Psoas muscle (tissue), 8 donors: ENCODE results near the gene TBXAS1. TPM values are rescaled to one million over a fixed set of nuclear protein-coding genes. Genes with fewer than 3 reads are reported as not detected.

Source experiments
- ATAC-seq, 4 donors: fragments of 200-7000 bp; cut with Tn5 transposase; one replicate each; pipeline ENCODE4 v1.9.1; 2020; ENCODE audit warnings: moderate library complexity in 3 of 4, mild to moderate bottlenecking in 2 of 4
- DNase-seq, 2 donors: peaks; one replicate each; pipeline ENCODE4 v3.0.0-alpha.2; 2020
- H3K27ac ChIP-seq: fragments of 200-600 bp; one replicate; pipeline ENCODE4 v1.8.0; 2022
- H3K27me3 ChIP-seq, 3 donors: fragments of 200-600 bp in 1 of 3; one replicate each; pipeline versions ENCODE4 v1.6.1 to v1.8.0; 2013 to 2022; ENCODE audit warnings: low read length in 2 of 3, mild to moderate bottlenecking in 2 of 3, moderate library complexity in 1 of 3; ENCODE audit not compliant: insufficient read depth in 3 of 3
- H3K36me3 ChIP-seq, 2 donors: fragments of 200-600 bp in 1 of 2; one replicate each; pipeline versions ENCODE4 v1.6.1 to v1.8.0; 2013 to 2022; ENCODE audit warnings: low read depth in 1 of 2, mild to moderate bottlenecking in 1 of 2, moderate library complexity in 1 of 2; ENCODE audit not compliant: insufficient read depth in 1 of 2
- H3K4me1 ChIP-seq: fragments of 200-600 bp; one replicate; pipeline ENCODE4 v1.8.0; 2022
- H3K4me3 ChIP-seq: fragments of 200-600 bp; one replicate; pipeline ENCODE4 v1.8.0; 2022; ENCODE audit warnings: mild to moderate bottlenecking
- H3K9me3 ChIP-seq: fragments of 200-600 bp; one replicate; pipeline ENCODE4 v1.8.0; 2022
- CTCF ChIP-seq: fragments of 200-600 bp; IDR thresholded peaks from one replicate; pipeline ENCODE4 v1.8.0; 2022; ENCODE audit warnings: antibody characterized with exemption
- WGBS, 3 donors: extraction: QIAGEN DNeasy Blood & Tissue Kit; methylation state at CpG; one replicate each; pipeline versions ENCODE4 v1.1.6 to v1.1.7; 2013; 5-methylcytosine and 5-hydroxymethylcytosine counted together
- intact Hi-C, 2 donors: fragments of 100-400 bp; cut with DNase I; formaldehyde crosslinking; loops; one replicate each; pipeline versions ENCODE4 v1.11.0 to v1.14.2; 2022
- polyA plus RNA-seq, 3 donors: library from polyadenylated mRNA; stranded (reverse); fragments of 200-250 nt; gene quantifications; one replicate each; pipeline ENCODE4 v1.2.3, GENCODE V29; 2013
- total RNA-seq, 4 donors: library from RNA; stranded (reverse); fragmentation: NEBNext Ultra II Directional in 2 of 4; extraction: Animal tissue kit (Norgen Biotek cat#: 25700) in 2 of 4; gene quantifications; one replicate each; pipeline versions ENCODE4 v1.2.1 to v1.2.4, GENCODE V29; 2021 to 2023
- donor health status: healthy with polysubstance abuse.
- donor health status: DM: no; HTN: no; CAD: no; lungs with moderate emphysema.
- donor health status: Bipolar disorder and iron deficiency.
- donor health status: healthy.
- donor health status: DM: yes; HTN: yes; CAD: no.
- donor health status: DM: no; HTN: no; CAD: no.
- donor health status: DM: no; HTN: no; CAD: no.
- donor health status: DM: yes; HTN: yes; CAD: no.

TBXAS1 gene
- total and polyA plus RNA-seq, 7 donors = 0.90 to 2.9 (median 2.0) TPM

GRCh38 chr7:140031364-140031763 lies 202.3 kb downstream of the TBXAS1 start:
- Histone ChIP-seq H3K27ac (no peak overlapping the region), H3K9me3 (no peaks in the 10 kb centered on the region), H3K27me3 (no peaks in the 10 kb centered on the region), H3K4me1 (no peaks in the 10 kb centered on the region), H3K4me3 (no peak overlapping the region), H3K36me3 (peaks cover 0 to 28% of the 10 kb centered on the region in 2 donors)
- TF ChIP-seq CTCF = no peak
- 69 to 85% (median 81%) methylated on average over 1 of the region's 1 CpG for WGBS, 3 donors
- intact Hi-C loops = no loop called here
- ATAC-seq = no peak
- DNase-seq = no peak

GRCh38 chr7:140033036-140033435 lies 204.0 kb downstream of the TBXAS1 start:
- Histone ChIP-seq H3K27ac (no peak overlapping the region), H3K4me3 (no peak overlapping the region), H3K27me3 (no peaks in the 10 kb centered on the region), H3K4me1 (no peaks in the 10 kb centered on the region), H3K36me3 (peaks cover 0 to 23% of the 10 kb centered on the region in 2 donors), H3K9me3 (no peaks in the 10 kb centered on the region)
- ATAC-seq (no peak), DNase-seq (no peak)
- intact Hi-C loops = no loop called here
- 93 to 95% (median 94%) methylated on average over 8 of the region's 8 CpGs for WGBS, 3 donors
- TF ChIP-seq CTCF = no peak

GRCh38 chr7:140033779-140034363 lies 204.8 kb downstream of the TBXAS1 start:
- ATAC-seq = no peak
- intact Hi-C loops = no loop called here
- no peak for DNase-seq
- Histone ChIP-seq H3K4me3 (no peak overlapping the region), H3K4me1 (no peaks in the 10 kb centered on the region), H3K27me3 (no peaks in the 10 kb centered on the region), H3K9me3 (no peaks in the 10 kb centered on the region), H3K36me3 (peaks cover 0 to 23% of the 10 kb centered on the region in 2 donors), H3K27ac (no peak overlapping the region)
- TF ChIP-seq CTCF = no peak
- WGBS, 3 donors = 95 to 97% (median 96%) methylated on average over 14 of the region's 14 CpGs

- intact Hi-C loops = no loop called here
- no peaks in the 10 kb centered on the region for H3K27me3 ChIP-seq
- no peaks in the 10 kb centered on the region for H3K9me3 ChIP-seq
- peaks cover 0 to 23% of the 10 kb centered on the region in 2 donors for H3K36me3 ChIP-seq
- H3K4me3 ChIP-seq = no peak overlapping the region
- no peaks in the 10 kb centered on the region for H3K4me1 ChIP-seq
- DNase-seq (no peak), ATAC-seq (no peak)
- no peak overlapping the region for H3K27ac ChIP-seq
- TF ChIP-seq CTCF = no peak
Measured at GRCh38 chr7:140034421-140034820, 205.4 kb downstream of the TBXAS1 start.
